Psoas muscle (tissue), 8 donors: Measurements from ENCODE around the gene CFAP92. TPM values are rescaled to one million over a fixed set of nuclear protein-coding genes. Genes with fewer than 3 reads are reported as not detected.

Source experiments
- ATAC-seq, 4 donors: fragments of 200-7000 bp; cut with Tn5 transposase; one replicate each; pipeline ENCODE4 v1.9.1; 2020; ENCODE audit warnings: moderate library complexity in 3 of 4, mild to moderate bottlenecking in 2 of 4
- DNase-seq, 2 donors: peaks; one replicate each; pipeline ENCODE4 v3.0.0-alpha.2; 2020
- H3K27ac ChIP-seq: fragments of 200-600 bp; one replicate; pipeline ENCODE4 v1.8.0; 2022
- H3K27me3 ChIP-seq, 3 donors: fragments of 200-600 bp in 1 of 3; one replicate each; pipeline versions ENCODE4 v1.6.1 to v1.8.0; 2013 to 2022; ENCODE audit warnings: low read length in 2 of 3, mild to moderate bottlenecking in 2 of 3, moderate library complexity in 1 of 3; ENCODE audit not compliant: insufficient read depth in 3 of 3
- H3K36me3 ChIP-seq, 2 donors: fragments of 200-600 bp in 1 of 2; one replicate each; pipeline versions ENCODE4 v1.6.1 to v1.8.0; 2013 to 2022; ENCODE audit warnings: low read depth in 1 of 2, mild to moderate bottlenecking in 1 of 2, moderate library complexity in 1 of 2; ENCODE audit not compliant: insufficient read depth in 1 of 2
- H3K4me1 ChIP-seq: fragments of 200-600 bp; one replicate; pipeline ENCODE4 v1.8.0; 2022
- H3K4me3 ChIP-seq: fragments of 200-600 bp; one replicate; pipeline ENCODE4 v1.8.0; 2022; ENCODE audit warnings: mild to moderate bottlenecking
- H3K9me3 ChIP-seq: fragments of 200-600 bp; one replicate; pipeline ENCODE4 v1.8.0; 2022
- WGBS, 3 donors: extraction: QIAGEN DNeasy Blood & Tissue Kit; methylation state at CpG; one replicate each; pipeline versions ENCODE4 v1.1.6 to v1.1.7; 2013; 5-methylcytosine and 5-hydroxymethylcytosine counted together
- intact Hi-C, 2 donors: fragments of 100-400 bp; cut with DNase I; formaldehyde crosslinking; loops; one replicate each; pipeline versions ENCODE4 v1.11.0 to v1.14.2; 2022
- polyA plus RNA-seq, 3 donors: library from polyadenylated mRNA; stranded (reverse); fragments of 200-250 nt; gene quantifications; one replicate each; pipeline ENCODE4 v1.2.3, GENCODE V29; 2013
- total RNA-seq, 4 donors: library from RNA; stranded (reverse); fragmentation: NEBNext Ultra II Directional in 2 of 4; extraction: Animal tissue kit (Norgen Biotek cat#: 25700) in 2 of 4; gene quantifications; one replicate each; pipeline versions ENCODE4 v1.2.1 to v1.2.4, GENCODE V29; 2021 to 2023
- TF ChIP-seq, protein P1 (sequence below): fragments of 200-600 bp; IDR thresholded peaks from one replicate; pipeline ENCODE4 v1.8.0; 2022; ENCODE audit warnings: antibody characterized with exemption
- donor health status: healthy with polysubstance abuse.
- donor health status: DM: no; HTN: no; CAD: no; lungs with moderate emphysema.
- donor health status: Bipolar disorder and iron deficiency.
- donor health status: healthy.
- donor health status: DM: yes; HTN: yes; CAD: no.
- donor health status: DM: no; HTN: no; CAD: no.
- donor health status: DM: no; HTN: no; CAD: no.
- donor health status: DM: yes; HTN: yes; CAD: no.

The CFAP92 gene
- total and polyA plus RNA-seq, 7 donors: 0.07 to 0.86 (median 0.15) TPM

DNA sequence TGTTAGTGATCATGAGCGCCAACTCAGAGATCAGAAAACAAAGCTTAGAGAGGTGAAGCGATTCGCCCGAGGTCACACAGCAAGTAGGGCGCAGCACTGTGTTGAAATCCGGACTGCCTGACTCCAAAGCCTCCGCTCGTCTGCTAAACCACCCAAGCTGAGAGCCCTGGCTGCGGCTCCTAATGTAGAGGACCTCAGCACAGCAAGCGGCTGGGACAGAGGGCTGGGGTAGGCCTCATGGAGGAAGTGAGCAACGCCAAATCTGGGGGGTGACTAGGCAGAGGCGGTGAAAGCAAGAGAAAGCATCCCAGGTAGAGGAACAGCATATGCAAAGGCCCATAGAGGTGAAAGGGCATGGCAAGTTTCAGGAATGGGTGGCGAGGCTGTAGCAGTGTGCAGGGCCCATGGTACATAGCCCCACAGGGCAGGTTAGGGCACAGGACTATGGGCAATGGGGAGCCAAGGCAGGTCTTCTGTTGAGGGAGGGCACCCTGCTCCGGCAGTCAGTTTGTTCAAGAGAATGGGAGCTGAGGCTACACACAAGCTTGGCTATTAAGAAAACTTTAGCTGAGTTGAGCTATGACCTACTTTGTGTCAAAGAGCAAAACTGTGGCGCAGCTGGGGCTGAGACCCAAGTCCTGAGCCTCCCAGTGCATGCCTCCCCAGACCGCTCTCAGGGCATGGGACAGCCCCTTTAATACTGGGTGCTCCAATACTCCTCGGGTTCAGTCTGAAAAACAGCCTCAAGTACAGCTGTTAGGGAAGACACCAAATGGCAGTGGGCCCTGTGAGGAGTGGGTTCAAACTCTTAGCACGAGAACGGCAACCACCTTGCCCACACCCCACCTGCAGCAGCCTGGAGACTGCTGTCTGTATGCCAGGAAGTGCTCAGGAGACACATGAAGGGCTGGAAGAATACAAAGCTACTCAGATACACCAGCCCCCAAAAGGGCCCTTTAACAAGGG lies 988 bp upstream of the CFAP92 start:
- TF ChIP-seq, protein P1, sequence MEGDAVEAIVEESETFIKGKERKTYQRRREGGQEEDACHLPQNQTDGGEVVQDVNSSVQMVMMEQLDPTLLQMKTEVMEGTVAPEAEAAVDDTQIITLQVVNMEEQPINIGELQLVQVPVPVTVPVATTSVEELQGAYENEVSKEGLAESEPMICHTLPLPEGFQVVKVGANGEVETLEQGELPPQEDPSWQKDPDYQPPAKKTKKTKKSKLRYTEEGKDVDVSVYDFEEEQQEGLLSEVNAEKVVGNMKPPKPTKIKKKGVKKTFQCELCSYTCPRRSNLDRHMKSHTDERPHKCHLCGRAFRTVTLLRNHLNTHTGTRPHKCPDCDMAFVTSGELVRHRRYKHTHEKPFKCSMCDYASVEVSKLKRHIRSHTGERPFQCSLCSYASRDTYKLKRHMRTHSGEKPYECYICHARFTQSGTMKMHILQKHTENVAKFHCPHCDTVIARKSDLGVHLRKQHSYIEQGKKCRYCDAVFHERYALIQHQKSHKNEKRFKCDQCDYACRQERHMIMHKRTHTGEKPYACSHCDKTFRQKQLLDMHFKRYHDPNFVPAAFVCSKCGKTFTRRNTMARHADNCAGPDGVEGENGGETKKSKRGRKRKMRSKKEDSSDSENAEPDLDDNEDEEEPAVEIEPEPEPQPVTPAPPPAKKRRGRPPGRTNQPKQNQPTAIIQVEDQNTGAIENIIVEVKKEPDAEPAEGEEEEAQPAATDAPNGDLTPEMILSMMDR: no peak
- Histone ChIP-seq H3K9me3 (no peaks in the 10 kb centered on the region), H3K27ac (no peak overlapping the region), H3K36me3 (no peaks in the 10 kb centered on the region), H3K4me3 (no peak overlapping the region), H3K4me1 (peaks cover 7% of the 10 kb centered on the region), H3K27me3 (peaks cover 0 to 3% (median 0%) of the 10 kb centered on the region in 3 donors)
- 81 to 86% (median 82%) methylated on average over 19 of the region's 19 CpGs for WGBS, 3 donors
- no peak for ATAC-seq
- DNase-seq: no peak
- intact Hi-C loops: no loop called here

DNA sequence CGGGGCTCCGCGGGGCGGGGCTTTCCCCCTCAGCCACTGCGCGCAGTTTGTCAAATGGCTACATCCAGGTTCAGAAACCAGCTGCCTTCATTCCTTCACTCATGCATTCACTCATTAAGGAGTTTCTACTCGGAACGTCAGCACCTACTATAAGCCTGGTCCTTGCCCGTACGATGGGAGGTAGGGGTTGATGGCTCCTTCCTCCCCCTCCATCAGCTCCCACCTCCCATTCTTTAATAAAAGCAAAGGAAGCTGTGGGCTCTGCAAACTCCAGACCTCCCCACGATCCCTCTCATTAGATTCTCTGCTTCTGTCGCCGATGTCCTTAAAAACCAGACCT lies 267 bp upstream of the CFAP92 start:
- WGBS, 3 donors: 4 to 5% (median 5%) methylated on average over 9 to 13 of the region's 13 CpGs

DNA sequence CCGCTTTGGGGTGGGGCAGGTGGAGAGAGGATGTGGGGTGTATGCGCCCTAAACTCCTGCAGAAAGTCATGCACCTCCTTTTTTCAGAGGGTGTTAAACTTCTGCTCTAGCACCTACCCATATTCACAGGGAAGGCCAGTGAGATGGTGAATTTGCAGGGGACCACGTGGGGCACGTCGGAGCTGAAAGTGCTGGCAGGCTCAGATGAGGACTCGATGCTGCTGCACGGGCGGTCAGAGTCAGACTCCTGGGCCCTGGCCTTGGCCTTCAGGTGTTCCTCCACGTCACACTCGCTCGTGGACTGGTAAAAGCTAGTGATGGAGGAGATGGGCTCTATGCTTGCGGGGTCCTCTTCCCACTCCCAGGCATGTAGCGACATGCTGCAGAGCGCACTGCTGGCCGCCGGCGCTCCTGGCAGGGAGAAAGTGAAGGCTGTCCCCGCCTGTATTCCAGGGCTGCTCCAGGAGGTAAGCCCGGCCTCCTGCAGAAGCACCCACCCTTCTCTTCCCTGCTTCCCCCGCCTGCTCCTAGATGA lies 883 bp downstream of the CFAP92 start:
- no peaks in the 10 kb centered on the region for H3K27me3 ChIP-seq
- H3K9me3 ChIP-seq: no peaks in the 10 kb centered on the region
- H3K4me3 ChIP-seq: no peak overlapping the region
- TF ChIP-seq, protein P1: no peak
- peak in 1 of 2 donors; percentile 15 for DNase-seq
- intact Hi-C loops: no loop called here
- H3K27ac ChIP-seq: no peak overlapping the region
- H3K4me1 ChIP-seq: peaks cover 7% of the 10 kb centered on the region
- ATAC-seq: no peak
- no peaks in the 10 kb centered on the region for H3K36me3 ChIP-seq
- 73 to 81% (median 76%) methylated on average over 18 to 20 of the region's 20 CpGs for WGBS, 3 donors

More for the DNA sequence above, 267 bp upstream of the CFAP92 start:
- Histone ChIP-seq H3K4me1 (peaks cover 7% of the 10 kb centered on the region), H3K9me3 (no peaks in the 10 kb centered on the region), H3K36me3 (no peaks in the 10 kb centered on the region), H3K4me3 (peak overlapping the region; percentile 59), H3K27me3 (no peaks in the 10 kb centered on the region), H3K27ac (no peak overlapping the region)
- intact Hi-C loops: no loop called here
- TF ChIP-seq, protein P1: no peak
- no peak for ATAC-seq
- DNase-seq: no peak

- TF ChIP-seq, protein P1: no peak
- WGBS, 3 donors: 89 to 93% (median 91%) methylated on average over 18 of the region's 18 CpGs
- H3K27ac ChIP-seq: no peak overlapping the region
Measured at GRCh38 chr3:128991355-128991895, 2.5 kb downstream of the CFAP92 start.

More at GRCh38 chr3:128991355-128991895, 2.5 kb downstream of the CFAP92 start:
- DNase-seq (peak in 1 of 2 donors; percentile 54), ATAC-seq (no peak)
- H3K9me3 ChIP-seq: no peaks in the 10 kb centered on the region
- intact Hi-C loops: no loop called here
- H3K36me3 ChIP-seq: no peaks in the 10 kb centered on the region
- no peak overlapping the region for H3K4me3 ChIP-seq
- peaks cover 7% of the 10 kb centered on the region for H3K4me1 ChIP-seq
- H3K27me3 ChIP-seq: no peaks in the 10 kb centered on the region
